ENCODE measurements around the gene C1QTNF12.

C1QTNF12 gene

GRCh38 chr1:1198423-1199140 is 47.9 kb downstream of the C1QTNF12 start:
- Histone ChIP-seq H3K4me3 (ENCODE audit: low read depth, low read length, poor library complexity, severe bottlenecking) (no peak overlapping the region), H3K36me3 (ENCODE audit: insufficient read depth, low read length) (no peaks in the 10 kb centered on the region), H3K9me3 (ENCODE audit: low read length) (peaks cover 4% of the 10 kb centered on the region; the same call in 1 of the 2 replicates), H3K4me2 (ENCODE audit: low read length) (no peak overlapping the region), H3K9ac (ENCODE audit: low read length) (no peak overlapping the region), H3F3A (ENCODE audit: insufficient read depth, low read length) (no peaks in the 10 kb centered on the region), H2AFZ (ENCODE audit: low read length) (no peak overlapping the region), H4K20me1 (ENCODE audit: insufficient read depth, low read length) (no peaks in the 10 kb centered on the region), H3K9me2 (ENCODE audit: low read depth, low read length) (no peaks in the 10 kb centered on the region), H3K27ac (ENCODE audit: low read depth, low read length, poor library complexity, severe bottlenecking) (no peak overlapping the region), H3K79me2 (ENCODE audit: insufficient read depth, low read length) (no peaks in the 10 kb centered on the region), H3K27me3 (ENCODE audit: insufficient read depth, low read length) (peaks cover 12% of the 10 kb centered on the region), H3K4me1 (ENCODE audit: insufficient read depth, low read length, severe bottlenecking) (no peaks in the 10 kb centered on the region)
- TF ChIP-seq CTCF (IDR thresholded peaks at IDR 0.05; ENCODE audit: low read length): no peak
- no peak for TF ChIP-seq EZH2 (IDR thresholded peaks at IDR 0.05; ENCODE audit: borderline replicate concordance, low read length)

GRCh38 chr1:1197551-1198422 is 48.7 kb downstream of the C1QTNF12 start:
- no peak overlapping the region for H2AFZ ChIP-seq (ENCODE audit: low read length)

GRCh38 chr1:1197188-1197500 is 49.4 kb downstream of the C1QTNF12 start:
- peaks cover 12% of the 10 kb centered on the region for H3K27me3 ChIP-seq (ENCODE audit: insufficient read depth, low read length)
- H4K20me1 ChIP-seq (ENCODE audit: insufficient read depth, low read length): no peaks in the 10 kb centered on the region
- H3K4me3 ChIP-seq (ENCODE audit: low read depth, low read length, poor library complexity, severe bottlenecking): no peak overlapping the region
- H3K4me2 ChIP-seq (ENCODE audit: low read length): no peak overlapping the region
- TF ChIP-seq EZH2 (IDR thresholded peaks at IDR 0.05; ENCODE audit: borderline replicate concordance, low read length): no peak
- H3K27ac ChIP-seq (ENCODE audit: low read depth, low read length, poor library complexity, severe bottlenecking): no peak overlapping the region
- H3K79me2 ChIP-seq (ENCODE audit: insufficient read depth, low read length): no peaks in the 10 kb centered on the region
- no peaks in the 10 kb centered on the region for H3K9me2 ChIP-seq (ENCODE audit: low read depth, low read length)
- peaks cover 4% of the 10 kb centered on the region; the same call in 1 of the 2 replicates for H3K9me3 ChIP-seq (ENCODE audit: low read length)
- H3K36me3 ChIP-seq (ENCODE audit: insufficient read depth, low read length): no peaks in the 10 kb centered on the region
- H3K4me1 ChIP-seq (ENCODE audit: insufficient read depth, low read length, severe bottlenecking): no peaks in the 10 kb centered on the region
- no peak overlapping the region for H2AFZ ChIP-seq (ENCODE audit: low read length)
- H3F3A ChIP-seq (ENCODE audit: insufficient read depth, low read length): no peaks in the 10 kb centered on the region
- H3K9ac ChIP-seq (ENCODE audit: low read length): no peak overlapping the region

More at GRCh38 chr1:1197551-1198422, 48.7 kb downstream of the C1QTNF12 start:
- no peak overlapping the region for H3K9ac ChIP-seq (ENCODE audit: low read length)
- H3F3A ChIP-seq (ENCODE audit: insufficient read depth, low read length): no peaks in the 10 kb centered on the region
- H3K4me1 ChIP-seq (ENCODE audit: insufficient read depth, low read length, severe bottlenecking): no peaks in the 10 kb centered on the region
- H3K36me3 ChIP-seq (ENCODE audit: insufficient read depth, low read length): no peaks in the 10 kb centered on the region
- H3K4me3 ChIP-seq (ENCODE audit: low read depth, low read length, poor library complexity, severe bottlenecking): no peak overlapping the region
- H4K20me1 ChIP-seq (ENCODE audit: insufficient read depth, low read length): no peaks in the 10 kb centered on the region
- peaks cover 4% of the 10 kb centered on the region; the same call in 1 of the 2 replicates for H3K9me3 ChIP-seq (ENCODE audit: low read length)
- peaks cover 12% of the 10 kb centered on the region for H3K27me3 ChIP-seq (ENCODE audit: insufficient read depth, low read length)
- no peak overlapping the region for H3K4me2 ChIP-seq (ENCODE audit: low read length)
- H3K9me2 ChIP-seq (ENCODE audit: low read depth, low read length): no peaks in the 10 kb centered on the region
- TF ChIP-seq EZH2 (IDR thresholded peaks at IDR 0.05; ENCODE audit: borderline replicate concordance, low read length) (no peak), CTCF (IDR thresholded peaks at IDR 0.05; ENCODE audit: low read length) (no peak)
- no peaks in the 10 kb centered on the region for H3K79me2 ChIP-seq (ENCODE audit: insufficient read depth, low read length)
- H3K27ac ChIP-seq (ENCODE audit: low read depth, low read length, poor library complexity, severe bottlenecking): no peak overlapping the region

Measured in OCI-LY1 (cell line).